HCT116 (cell line): Measurements from ENCODE around the gene PDZRN4.

Experiments used
- EGR1 ChIP-seq: IDR thresholded peaks from 2 replicates; pipeline ENCODE4 v1.6.1; 2012; ENCODE audit warnings: low read depth
- POLR2A ChIP-seq: IDR thresholded peaks from 2 replicates; pipeline ENCODE4 v1.7.0; 2011; ENCODE audit warnings: borderline replicate concordance; ENCODE audit not compliant: insufficient read depth, insufficient read length; ENCODE audit errors: extremely low read depth
- SP1 ChIP-seq: IDR thresholded peaks from 2 replicates; pipeline ENCODE4 v1.6.1; 2012; ENCODE audit warnings: low read depth
- ZNF274 ChIP-seq: fragments of 200-500 bp; sonication (Bioruptor generic); IDR thresholded peaks from 2 replicates; pipeline ENCODE4 v1.6.1; 2014; ENCODE audit warnings: mild to moderate bottlenecking, low read depth, low read length, inconsistent platforms
- TF ChIP-seq, protein P1 (sequence below), 3 experiments: fragments of 200-600 bp in 1 of 3; sonication (generic) in 1 of 3; IDR thresholded peaks in 2 of 3; conservative IDR thresholded peaks in 1 of 3; 2 replicates each; pipeline ENCODE4 v1.5.1; 2012 to 2017; ENCODE audit warnings: low read depth in 2 of 3, low read length in 2 of 3, antibody characterized with exemption in 1 of 3, borderline replicate concordance in 1 of 3, control low read depth in 1 of 3, mild to moderate bottlenecking in 1 of 3, mixed read lengths in 1 of 3, mixed run types in 1 of 3, moderate library complexity in 1 of 3; ENCODE audit not compliant: insufficient read depth in 1 of 3

GRCh38 chr12:41459111-41459905 is 271.2 kb downstream of the PDZRN4 start:
- TF ChIP-seq, protein P1, sequence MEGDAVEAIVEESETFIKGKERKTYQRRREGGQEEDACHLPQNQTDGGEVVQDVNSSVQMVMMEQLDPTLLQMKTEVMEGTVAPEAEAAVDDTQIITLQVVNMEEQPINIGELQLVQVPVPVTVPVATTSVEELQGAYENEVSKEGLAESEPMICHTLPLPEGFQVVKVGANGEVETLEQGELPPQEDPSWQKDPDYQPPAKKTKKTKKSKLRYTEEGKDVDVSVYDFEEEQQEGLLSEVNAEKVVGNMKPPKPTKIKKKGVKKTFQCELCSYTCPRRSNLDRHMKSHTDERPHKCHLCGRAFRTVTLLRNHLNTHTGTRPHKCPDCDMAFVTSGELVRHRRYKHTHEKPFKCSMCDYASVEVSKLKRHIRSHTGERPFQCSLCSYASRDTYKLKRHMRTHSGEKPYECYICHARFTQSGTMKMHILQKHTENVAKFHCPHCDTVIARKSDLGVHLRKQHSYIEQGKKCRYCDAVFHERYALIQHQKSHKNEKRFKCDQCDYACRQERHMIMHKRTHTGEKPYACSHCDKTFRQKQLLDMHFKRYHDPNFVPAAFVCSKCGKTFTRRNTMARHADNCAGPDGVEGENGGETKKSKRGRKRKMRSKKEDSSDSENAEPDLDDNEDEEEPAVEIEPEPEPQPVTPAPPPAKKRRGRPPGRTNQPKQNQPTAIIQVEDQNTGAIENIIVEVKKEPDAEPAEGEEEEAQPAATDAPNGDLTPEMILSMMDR (IDR thresholded peaks at IDR 0.05 in 2 of 3, conservative IDR thresholded peaks at IDR 0.05 in 1 of 3; ENCODE audit: borderline replicate concordance in 1 of 3, insufficient read depth in 1 of 3, low read depth in 2 of 3, low read length in 2 of 3): no peak
- TF ChIP-seq POLR2A (no peak), ZNF274 (no peak), SP1 (no peak), EGR1 (no peak)
